Measurements from ENCODE around the gene CSNK2A2. TPM values are rescaled to one million over a fixed set of nuclear protein-coding genes. Genes with fewer than 3 reads are reported as not detected.
A peak's percentile ranks its signal among the peaks of the same experiment; 100 is the strongest.

The CSNK2A2 gene
- 25.7 and 37.2 TPM in 2 replicates for total RNA-seq (2014; rRNA removed; shearing (Covaris generic))

GRCh38 chr16:58198022-58198683 is at the start of gene CSNK2A2:
Gene CSNK2A2, minus strand, starts transcription at chr16:58198106. Its CDS starts 370 bp downstream, at chr16:58197736.
- peak within 1 kb of the TSS; percentile 67 for H3K4me3 ChIP-seq (ENCODE audit: insufficient read depth, low read depth, low read length)
- DNase-seq = peak; percentile 94
- H3K27me3 ChIP-seq (ENCODE audit: control insufficient read depth, insufficient read depth, low read length) = peaks cover 2% of the 10 kb centered on the region; the same call in 1 of the 2 replicates
- peaks cover 2% of the 10 kb centered on the region for H3K36me3 ChIP-seq (replicated peaks; ENCODE audit: control insufficient read depth, insufficient read depth, low read length)

GRCh38 chr16:58243528-58244004 is 45.7 kb upstream of the CSNK2A2 start:
- Histone ChIP-seq H3K36me3 (replicated peaks; ENCODE audit: control insufficient read depth, insufficient read depth, low read length) (no peaks in the 10 kb centered on the region), H3K27me3 (ENCODE audit: control insufficient read depth, insufficient read depth, low read length) (no peaks in the 10 kb centered on the region), H3K4me3 (ENCODE audit: insufficient read depth, low read depth, low read length) (no peak overlapping the region)
- no peak for DNase-seq

- peaks cover 4% of the 10 kb centered on the region; the same call in 1 of the 2 replicates for H3K27me3 ChIP-seq (ENCODE audit: control insufficient read depth, insufficient read depth, low read length)
- DNase-seq = no peak
- H3K36me3 ChIP-seq (replicated peaks; ENCODE audit: control insufficient read depth, insufficient read depth, low read length) = no peaks in the 10 kb centered on the region
- peak overlapping the region; percentile 70; the same call in 1 of the 2 replicates for H3K4me3 ChIP-seq (ENCODE audit: insufficient read depth, low read depth, low read length)
These were observed 38.9 kb upstream of the CSNK2A2 start for GRCh38 chr16:58236831-58237230.

- Histone ChIP-seq H3K4me3 (ENCODE audit: insufficient read depth, low read depth, low read length) (peak overlapping the region; percentile 70), H3K27me3 (ENCODE audit: control insufficient read depth, insufficient read depth, low read length) (peaks cover 4% of the 10 kb centered on the region; the same call in 1 of the 2 replicates)
- DNase-seq = peak; percentile 76
These were observed 38.4 kb upstream of the CSNK2A2 start for GRCh38 chr16:58236231-58236690.

GRCh38 chr16:58235663-58236062 is 37.8 kb upstream of the CSNK2A2 start:
- DNase-seq = no peak
- Histone ChIP-seq H3K4me3 (ENCODE audit: insufficient read depth, low read depth, low read length) (peak overlapping the region; percentile 70), H3K36me3 (replicated peaks; ENCODE audit: control insufficient read depth, insufficient read depth, low read length) (no peaks in the 10 kb centered on the region), H3K27me3 (ENCODE audit: control insufficient read depth, insufficient read depth, low read length) (peaks cover 4% of the 10 kb centered on the region; the same call in 1 of the 2 replicates)

More at GRCh38 chr16:58236231-58236690, 38.4 kb upstream of the CSNK2A2 start:
- no peaks in the 10 kb centered on the region for H3K36me3 ChIP-seq (replicated peaks; ENCODE audit: control insufficient read depth, insufficient read depth, low read length)

GRCh38 chr16:58234831-58235595 is 37.1 kb upstream of the CSNK2A2 start:
- Histone ChIP-seq H3K36me3 (replicated peaks; ENCODE audit: control insufficient read depth, insufficient read depth, low read length) (no peaks in the 10 kb centered on the region), H3K27me3 (ENCODE audit: control insufficient read depth, insufficient read depth, low read length) (peaks cover 4% of the 10 kb centered on the region; the same call in 1 of the 2 replicates), H3K4me3 (ENCODE audit: insufficient read depth, low read depth, low read length) (no peak overlapping the region)
- DNase-seq = no peak

- DNase-seq = no peak
- Histone ChIP-seq H3K36me3 (replicated peaks; ENCODE audit: control insufficient read depth, insufficient read depth, low read length) (no peaks in the 10 kb centered on the region), H3K4me3 (ENCODE audit: insufficient read depth, low read depth, low read length) (no peak overlapping the region), H3K27me3 (ENCODE audit: control insufficient read depth, insufficient read depth, low read length) (peaks cover 2% of the 10 kb centered on the region; the same call in 1 of the 2 replicates)
These were observed 32.4 kb upstream of the CSNK2A2 start for GRCh38 chr16:58230259-58230658.

GRCh38 chr16:58226790-58227189 is 28.9 kb upstream of the CSNK2A2 start:
- Histone ChIP-seq H3K27me3 (ENCODE audit: control insufficient read depth, insufficient read depth, low read length) (no peaks in the 10 kb centered on the region), H3K4me3 (ENCODE audit: insufficient read depth, low read depth, low read length) (no peak overlapping the region), H3K36me3 (replicated peaks; ENCODE audit: control insufficient read depth, insufficient read depth, low read length) (no peaks in the 10 kb centered on the region)
- DNase-seq = no peak

- Histone ChIP-seq H3K36me3 (replicated peaks; ENCODE audit: control insufficient read depth, insufficient read depth, low read length) (no peaks in the 10 kb centered on the region), H3K27me3 (ENCODE audit: control insufficient read depth, insufficient read depth, low read length) (no peaks in the 10 kb centered on the region), H3K4me3 (ENCODE audit: insufficient read depth, low read depth, low read length) (no peak overlapping the region)
- no peak for DNase-seq
These were observed 28.2 kb upstream of the CSNK2A2 start for GRCh38 chr16:58225965-58226602.

GRCh38 chr16:58222532-58223316 is 24.8 kb upstream of the CSNK2A2 start:
- H3K36me3 ChIP-seq (replicated peaks; ENCODE audit: control insufficient read depth, insufficient read depth, low read length) = no peaks in the 10 kb centered on the region
- H3K27me3 ChIP-seq (ENCODE audit: control insufficient read depth, insufficient read depth, low read length) = no peaks in the 10 kb centered on the region
- DNase-seq = peak; percentile 47
- H3K4me3 ChIP-seq (ENCODE audit: insufficient read depth, low read depth, low read length) = no peak overlapping the region

- Histone ChIP-seq H3K27me3 (ENCODE audit: control insufficient read depth, insufficient read depth, low read length) (no peaks in the 10 kb centered on the region), H3K36me3 (replicated peaks; ENCODE audit: control insufficient read depth, insufficient read depth, low read length) (no peaks in the 10 kb centered on the region), H3K4me3 (ENCODE audit: insufficient read depth, low read depth, low read length) (no peak overlapping the region)
- DNase-seq = no peak
These were observed 21.5 kb upstream of the CSNK2A2 start for GRCh38 chr16:58219432-58219831.

GRCh38 chr16:58218786-58219185 is 20.9 kb upstream of the CSNK2A2 start:
- no peak for DNase-seq
- Histone ChIP-seq H3K4me3 (ENCODE audit: insufficient read depth, low read depth, low read length) (no peak overlapping the region), H3K27me3 (ENCODE audit: control insufficient read depth, insufficient read depth, low read length) (no peaks in the 10 kb centered on the region), H3K36me3 (replicated peaks; ENCODE audit: control insufficient read depth, insufficient read depth, low read length) (no peaks in the 10 kb centered on the region)

GRCh38 chr16:58217311-58217925 is 19.5 kb upstream of the CSNK2A2 start:
- DNase-seq = no peak
- no peaks in the 10 kb centered on the region for H3K36me3 ChIP-seq (replicated peaks; ENCODE audit: control insufficient read depth, insufficient read depth, low read length)
- H3K27me3 ChIP-seq (ENCODE audit: control insufficient read depth, insufficient read depth, low read length) = no peaks in the 10 kb centered on the region
- H3K4me3 ChIP-seq (ENCODE audit: insufficient read depth, low read depth, low read length) = no peak overlapping the region

Data from H7 (cell line).